ENCODE measurements around the gene ZBTB5.
"Not testable (repeated sequence)": the region's sequence is repeated elsewhere in the genome, so short reads cannot be mapped to it uniquely, and the experiment has no call there.

ZBTB5 gene

DNA sequence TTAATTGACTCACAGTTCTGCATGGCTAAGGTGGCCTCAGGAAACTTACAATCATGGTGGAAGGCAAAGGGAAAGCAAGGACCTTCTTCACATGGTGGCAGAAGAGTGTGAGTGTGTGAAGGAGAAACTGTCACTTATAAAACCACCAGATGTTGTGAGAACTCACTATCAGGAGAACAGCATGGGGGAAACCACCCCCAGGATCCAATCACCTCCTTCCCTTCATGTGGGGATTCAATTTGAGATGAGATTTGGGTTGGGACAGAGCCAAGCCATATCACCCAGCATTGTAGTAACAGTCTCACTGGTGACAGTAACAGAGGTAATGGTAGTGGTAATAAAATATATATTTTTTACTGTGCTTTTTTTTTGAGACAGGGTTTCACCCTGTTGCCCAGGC lies 18.1 kb downstream of the ZBTB5 start:
- DNase-seq: no peak

DNA sequence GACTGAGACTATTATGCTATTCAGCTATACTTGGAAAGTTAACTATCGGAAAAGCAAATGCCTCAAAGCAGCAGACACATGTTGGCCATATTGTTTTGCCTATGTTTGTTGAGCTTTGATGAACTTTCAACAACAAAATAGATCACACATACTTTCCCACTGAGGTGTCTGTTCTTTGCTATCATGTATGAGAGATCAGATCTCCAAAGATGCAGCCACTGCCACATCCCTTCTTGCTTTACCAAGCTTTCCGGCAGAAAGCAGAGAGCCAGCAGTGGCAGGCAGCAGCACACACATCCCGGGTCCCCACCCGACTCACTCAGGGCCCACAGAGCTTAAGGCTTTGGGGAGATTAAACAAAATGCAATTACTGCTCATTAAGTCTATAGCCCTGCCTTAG lies 18.8 kb downstream of the ZBTB5 start:
- DNase-seq: no peak

DNA sequence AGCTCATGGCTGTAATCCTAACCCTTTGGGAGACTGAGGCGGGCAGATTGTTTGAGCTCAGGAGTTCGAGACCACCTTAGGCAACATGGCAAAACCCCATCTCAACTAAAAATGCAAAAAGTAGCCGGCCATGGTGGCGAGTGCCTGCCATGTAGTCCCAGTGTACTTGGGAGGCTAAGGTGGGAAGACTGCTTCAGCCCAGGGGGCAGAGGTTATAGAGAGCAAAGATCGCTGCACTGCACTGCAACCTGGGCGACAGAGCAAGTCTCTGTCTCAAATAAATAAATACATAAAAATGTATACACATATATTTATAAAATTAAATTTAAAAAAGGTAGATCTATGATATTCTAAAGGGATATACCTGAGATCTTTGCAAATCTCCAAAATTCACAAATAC lies 19.4 kb downstream of the ZBTB5 start:
- no peak for DNase-seq

DNA sequence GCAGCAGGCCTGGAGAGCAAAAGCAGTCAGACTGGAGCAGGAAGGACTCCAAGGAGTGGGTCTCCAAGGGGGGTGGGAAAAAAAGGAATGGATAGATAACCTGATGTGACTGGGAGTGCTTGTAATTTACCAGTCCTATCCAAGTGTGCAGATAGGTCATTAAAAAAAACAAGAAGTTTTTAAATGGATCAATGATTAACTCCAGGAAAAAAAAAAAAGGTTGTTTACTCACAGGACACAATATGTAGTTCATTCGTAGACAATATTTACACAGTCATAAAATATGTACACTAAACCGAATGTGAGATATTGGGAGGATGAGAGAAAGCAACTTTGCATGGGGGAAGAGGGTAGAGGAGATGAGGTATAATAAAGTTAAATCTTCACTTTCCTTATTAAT lies 20.4 kb downstream of the ZBTB5 start:
- DNase-seq: no peak

- no peak for DNase-seq
Measured at GRCh38 chr9:37443566-37443965, 21.7 kb downstream of the ZBTB5 start.

GRCh38 chr9:37442556-37442955 lies 22.7 kb downstream of the ZBTB5 start:
- DNase-seq: no peak

GRCh38 chr9:37441776-37442370 lies 23.4 kb downstream of the ZBTB5 start:
- DNase-seq: no peak

GRCh38 chr9:37438359-37438758 lies 26.9 kb downstream of the ZBTB5 start:
- no peak for DNase-seq

DNA sequence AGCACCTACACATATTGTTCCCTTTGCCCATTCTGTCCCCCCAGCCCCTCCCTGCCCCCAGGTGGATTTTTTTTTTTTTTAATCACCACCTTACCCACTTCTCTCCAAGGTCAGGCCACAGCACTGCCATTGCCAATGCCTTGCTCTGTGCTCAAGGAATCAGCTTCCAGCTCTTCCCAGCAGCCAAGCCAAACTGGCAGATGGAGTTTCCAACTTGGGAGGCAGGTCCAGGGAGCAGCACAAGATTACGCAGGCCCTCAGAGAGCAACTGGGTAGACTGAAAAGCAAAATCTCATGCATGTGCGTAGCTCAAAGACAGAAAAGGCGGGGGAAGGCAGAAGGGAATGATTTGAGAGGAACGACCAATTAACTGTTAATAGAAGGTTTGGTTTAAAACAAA lies 27.6 kb downstream of the ZBTB5 start:
- no peak for DNase-seq

GRCh38 chr9:37437010-37437409 lies 28.2 kb downstream of the ZBTB5 start:
- no peak for DNase-seq

GRCh38 chr9:37436540-37436939 lies 28.7 kb downstream of the ZBTB5 start:
- DNase-seq: no peak

DNA sequence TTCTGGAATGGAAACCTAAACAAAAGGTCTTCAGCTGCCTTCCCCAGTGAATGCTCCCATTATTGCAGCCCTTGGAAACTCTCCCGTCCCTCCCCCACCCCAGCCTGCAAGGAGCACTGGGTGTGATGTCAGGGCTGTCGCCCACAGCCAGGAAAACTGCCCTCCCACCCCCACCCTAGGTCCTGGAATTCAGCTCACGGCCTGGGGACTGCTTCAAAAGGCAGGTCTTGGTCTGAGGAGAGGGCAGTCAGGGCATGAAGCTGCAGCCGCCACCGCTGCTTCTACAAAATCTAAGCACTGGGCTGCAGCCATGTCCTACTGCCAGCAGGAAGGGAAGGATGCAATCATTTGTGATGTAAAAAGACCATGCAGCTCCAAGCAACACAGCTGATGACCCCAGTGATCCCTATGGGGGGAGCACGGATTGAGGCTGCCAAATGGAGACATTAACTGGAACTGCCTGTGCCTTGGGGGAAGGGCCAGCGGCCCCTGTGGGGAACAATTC lies 31.3 kb downstream of the ZBTB5 start:
- DNase-seq: no peak

- DNase-seq: no peak
Measured at GRCh38 chr9:37432020-37432419, 33.2 kb downstream of the ZBTB5 start.

DNA sequence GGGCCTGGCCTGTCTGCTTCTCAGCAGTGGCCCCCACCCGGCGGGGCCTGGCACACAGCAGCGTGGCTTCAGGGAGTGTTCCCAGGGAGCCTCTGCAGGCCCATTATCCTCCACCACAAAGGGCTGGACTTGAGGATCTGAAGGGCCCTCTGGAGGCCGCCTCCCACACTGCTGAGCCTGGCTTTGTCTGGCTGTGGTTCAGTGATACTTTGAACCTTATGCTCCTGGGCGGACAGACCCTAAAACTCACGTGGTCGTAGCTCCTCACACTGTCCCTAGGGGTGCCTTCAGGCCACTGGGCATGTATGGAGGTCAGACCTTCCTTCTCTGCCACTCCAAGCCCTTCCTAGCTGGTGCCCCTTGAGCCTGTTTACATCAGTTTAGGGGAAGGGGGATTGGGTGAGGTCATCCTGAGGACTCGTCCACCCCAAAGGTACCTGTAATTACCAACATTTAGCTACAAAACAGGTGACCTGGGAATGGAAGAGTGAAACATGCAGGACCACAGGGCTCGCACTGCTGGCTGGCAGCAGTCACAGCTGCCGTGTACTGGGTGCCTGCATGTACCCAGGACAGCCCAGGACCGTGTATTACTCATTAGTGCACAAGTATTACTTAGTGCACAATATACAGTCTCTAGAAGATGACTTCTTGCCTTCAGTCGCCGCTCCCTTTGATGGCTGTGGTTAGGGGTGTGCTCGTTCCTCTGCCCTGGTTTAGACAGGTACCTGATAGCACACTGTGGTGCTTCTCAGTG lies 34.2 kb downstream of the ZBTB5 start:
- no peak for DNase-seq

DNA sequence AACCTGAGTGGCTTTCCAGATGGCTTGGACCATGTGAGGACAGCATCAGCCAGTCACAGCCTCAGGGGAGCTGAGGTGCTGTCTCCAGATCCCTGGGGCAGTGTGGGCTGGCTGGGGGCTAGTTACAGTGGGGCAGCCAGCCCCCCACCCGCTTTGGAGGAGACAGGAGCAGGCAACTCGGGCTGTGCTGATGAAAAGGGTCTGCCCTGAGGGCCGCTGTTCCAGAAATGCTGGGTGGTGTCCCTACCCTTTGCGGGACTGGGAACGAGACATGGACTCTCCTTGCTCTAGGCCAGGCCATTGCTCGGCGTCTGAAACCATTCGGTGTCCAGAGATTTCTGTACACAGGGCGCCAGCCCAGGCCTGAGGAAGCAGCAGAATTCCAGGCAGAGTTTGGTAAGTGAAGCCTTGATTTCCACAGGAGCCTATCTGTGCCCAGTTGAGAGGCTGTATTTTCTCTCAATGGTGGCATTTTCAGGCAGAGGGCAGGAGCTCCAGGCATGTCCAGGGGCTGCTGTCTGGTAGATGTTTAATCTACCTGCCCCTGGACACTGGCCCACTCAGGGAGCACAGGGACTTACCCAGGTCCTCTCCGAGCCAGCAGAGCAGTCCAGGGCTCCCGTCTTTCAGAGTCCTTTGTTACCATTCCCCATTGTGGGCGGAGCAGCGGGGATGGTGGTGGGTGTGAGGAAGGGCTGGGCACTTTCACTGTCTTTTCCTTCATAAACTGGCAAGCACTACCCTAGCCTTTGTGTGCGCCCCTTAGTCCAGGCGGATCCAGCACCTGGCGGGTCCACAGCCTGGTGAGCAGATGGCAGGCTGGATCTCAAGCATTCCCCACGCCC lies 35.6 kb downstream of the ZBTB5 start:
- DNase-seq: no peak

DNA sequence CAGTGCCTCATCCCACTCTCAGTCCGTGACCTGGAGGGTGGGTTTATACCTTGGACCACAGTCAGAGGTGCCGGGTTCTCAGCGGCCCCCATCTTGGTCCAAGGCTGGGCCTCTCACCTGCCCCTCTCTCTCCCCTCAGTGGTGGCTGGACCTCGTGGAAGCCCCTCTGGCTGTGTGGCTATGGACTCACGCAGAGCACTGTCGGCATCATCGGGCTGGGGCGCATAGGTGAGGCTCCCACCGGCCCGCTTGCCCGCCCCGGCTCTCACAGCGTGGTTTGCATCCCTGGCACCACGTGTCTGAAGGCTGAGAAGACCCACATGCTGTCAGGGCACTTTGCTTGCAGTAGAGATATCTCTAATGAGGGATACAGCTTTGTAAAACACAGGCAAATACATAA lies 36.9 kb downstream of the ZBTB5 start:
- no peak for DNase-seq

DNA sequence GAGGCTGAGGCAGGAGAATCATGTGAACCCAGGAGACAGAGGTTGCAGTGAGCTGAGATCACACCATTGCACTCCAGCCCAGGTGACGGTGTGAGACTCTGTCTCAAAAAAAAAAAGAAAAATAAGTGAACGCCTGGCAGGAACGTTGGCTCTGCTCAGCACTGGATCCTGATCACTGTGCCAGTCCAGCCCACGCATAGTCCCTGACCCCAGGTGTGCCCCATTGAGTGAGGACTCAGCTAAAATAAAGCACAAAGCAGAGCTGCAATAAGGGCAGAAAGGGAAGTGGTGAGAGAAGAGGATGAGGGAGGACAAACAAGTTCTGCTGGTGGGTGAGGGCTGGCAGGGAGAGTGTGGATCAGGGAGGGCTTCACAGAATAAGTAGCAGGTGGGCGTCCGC lies 38.4 kb downstream of the ZBTB5 start:
- peak in 1 of 2 experiments; percentile 6 for DNase-seq

- DNase-seq: not testable (repeated sequence)
Measured at GRCh38 chr9:37426431-37426830, 38.8 kb downstream of the ZBTB5 start.

- no peak for DNase-seq
Measured at GRCh38 chr9:37425298-37425752, 39.9 kb downstream of the ZBTB5 start.

DNA sequence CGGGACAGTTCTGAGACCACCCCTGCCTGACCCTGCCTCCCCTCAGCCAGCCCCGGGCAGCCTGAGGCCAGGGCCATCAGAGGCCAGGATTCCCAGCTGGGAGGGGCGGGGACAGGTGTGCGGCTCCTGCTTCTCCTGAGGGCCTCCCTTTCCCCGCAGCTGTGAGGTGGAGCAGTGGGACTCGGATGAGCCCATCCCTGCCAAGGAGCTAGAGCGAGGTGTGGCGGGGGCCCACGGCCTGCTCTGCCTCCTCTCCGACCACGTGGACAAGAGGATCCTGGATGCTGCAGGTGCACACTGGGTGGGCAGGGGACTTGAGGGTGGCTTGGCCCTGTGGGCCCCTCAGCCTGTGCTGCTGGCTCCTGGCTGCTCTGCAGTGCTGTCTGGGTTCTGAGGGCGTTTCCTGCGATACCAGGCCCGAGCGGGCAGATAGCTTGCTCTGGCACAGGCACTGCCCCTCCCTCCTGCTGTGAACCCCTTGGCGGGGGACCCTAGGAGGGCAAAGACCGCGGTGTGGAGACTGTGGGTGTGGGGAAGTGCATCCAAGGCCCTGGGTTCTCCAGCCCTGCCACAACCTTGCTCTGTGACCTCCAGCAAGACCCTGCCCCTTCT lies 40.5 kb downstream of the ZBTB5 start:
- DNase-seq: no peak

DNA sequence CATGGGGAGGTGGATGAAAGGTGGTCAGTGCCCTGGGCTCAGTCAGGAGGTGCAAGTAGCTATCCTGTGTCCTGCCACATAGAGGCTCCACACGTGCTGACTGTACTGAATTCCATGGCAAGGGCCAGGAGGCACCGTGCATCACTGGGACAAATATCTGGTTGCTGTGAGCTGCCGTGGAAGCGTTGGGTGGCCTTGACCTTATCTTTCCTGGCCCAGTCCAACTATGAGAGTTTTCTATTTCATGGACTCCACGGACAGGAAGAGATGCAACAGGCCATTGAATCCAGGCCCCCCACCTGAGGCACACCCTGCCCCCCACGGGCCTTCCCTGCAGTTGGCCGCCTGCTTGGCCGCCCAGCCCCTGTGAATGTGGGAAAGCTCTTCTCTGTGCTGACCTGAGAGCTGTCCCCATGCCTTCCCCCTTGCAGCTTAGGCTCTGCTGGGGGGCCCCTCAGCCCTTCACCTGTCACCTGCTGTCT lies 41.0 kb downstream of the ZBTB5 start:
- no peak for DNase-seq

DNA sequence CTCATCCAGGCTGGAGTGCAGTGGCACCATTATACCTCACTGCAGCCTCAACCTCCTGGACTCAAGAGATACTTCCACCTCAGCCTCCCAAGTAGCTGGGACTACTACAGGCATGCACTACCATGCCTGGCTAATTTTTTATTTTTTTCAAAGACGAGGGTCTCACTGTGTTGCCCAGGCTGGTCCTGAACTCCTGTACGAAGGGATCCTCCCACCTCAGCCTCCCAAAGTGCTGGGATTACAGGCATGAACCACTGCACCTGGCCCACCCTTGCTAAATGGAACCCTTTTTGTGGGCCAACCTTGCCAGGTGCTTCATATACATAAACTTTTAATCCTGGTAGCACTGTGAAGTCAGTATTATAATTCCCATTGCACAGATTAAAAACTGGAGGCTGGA lies 41.7 kb downstream of the ZBTB5 start:
- DNase-seq: no peak
